Measurements from ENCODE around the gene TIMP2. TPM values are rescaled to one million over a fixed set of nuclear protein-coding genes. Genes with fewer than 3 reads are reported as not detected.
A peak's percentile ranks its signal among the peaks of the same experiment; 100 is the strongest.

TIMP2 gene
- total RNA-seq, 1 experiment from 2014 or later: 64.8 TPM

DNA sequence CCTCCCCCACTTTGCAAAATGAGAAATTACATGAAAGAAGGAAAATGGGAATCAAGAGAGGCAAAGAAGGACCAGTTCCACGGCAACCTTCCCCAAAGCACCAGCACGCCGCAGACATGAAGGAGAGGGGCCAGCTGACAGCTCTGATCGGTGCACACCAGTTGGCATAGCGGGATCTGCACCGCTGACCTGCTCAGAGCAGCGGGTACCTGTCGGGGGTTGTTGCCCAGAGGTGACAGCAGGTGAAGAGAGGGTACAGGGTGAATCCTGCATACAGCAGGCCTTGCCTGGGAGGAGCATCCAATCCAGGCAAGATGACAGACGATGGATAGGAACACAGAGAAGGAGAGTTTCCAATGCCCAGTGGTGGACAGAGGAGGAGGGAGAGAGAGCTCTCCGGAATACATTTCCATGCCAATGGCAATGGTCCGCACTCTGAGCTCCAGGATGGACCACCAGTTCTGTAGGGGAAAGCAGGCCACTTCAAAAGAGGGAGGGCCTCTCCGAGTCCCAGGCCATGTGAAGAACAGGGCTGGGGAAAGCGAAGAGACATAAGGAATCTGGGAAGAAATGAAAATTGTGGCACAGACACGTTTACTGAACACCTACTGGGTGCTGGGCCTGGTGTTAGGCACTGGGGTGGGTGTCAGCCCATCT is 46.2 kb downstream of the TIMP2 start:
- Histone ChIP-seq H3K36me3 (ENCODE audit: control insufficient read depth in 1 of 2, insufficient read depth in 2 of 2, low read length in 2 of 2) (no peaks in the 10 kb centered on the region), H3K79me2 (ENCODE audit: insufficient read depth, low read length) (peaks cover 15% of the 10 kb centered on the region; the same call in 1 of the 2 replicates), H3K9me2 (ENCODE audit: insufficient read depth) (no peaks in the 10 kb centered on the region), H3K4me1 (ENCODE audit: control insufficient read depth in 1 of 2, insufficient read depth in 2 of 2, low read length in 2 of 2) (peaks cover 33 to 78% of the 10 kb centered on the region in 2 experiments), H4K20me1 (ENCODE audit: insufficient read depth) (no peaks in the 10 kb centered on the region), H3K4me3 (replicated peaks in 1 of 2; ENCODE audit: low read depth in 1 of 2, low read length in 2 of 2) (no peak overlapping the region), H3K27me3 (ENCODE audit: insufficient read depth, low read length) (no peaks in the 10 kb centered on the region), H3K9me3 (ENCODE audit: control insufficient read depth in 1 of 2, insufficient read depth in 1 of 2, low read depth in 1 of 2, low read length in 2 of 2) (no peaks in the 10 kb centered on the region), H2AFZ (ENCODE audit: low read depth, low read length, poor library complexity, severe bottlenecking) (no peak overlapping the region), H3K9ac (ENCODE audit: low read length) (0 out of 2 replicates have a peak overlapping the region, but pooled peaks have one; percentile 10), H3K27ac (ENCODE audit: low read depth, low read length) (no peak overlapping the region; the same call in 1 of the 2 replicates), H3K4me2 (ENCODE audit: low read length) (no peak overlapping the region)
- no peak for TF ChIP-seq CEBPB (IDR thresholded peaks at IDR 0.05; ENCODE audit: low read depth)
- no peak for TF ChIP-seq CBX3 (IDR thresholded peaks at IDR 0.05; ENCODE audit: low read depth)
- no peak for TF ChIP-seq FOSL1 (IDR thresholded peaks at IDR 0.05; ENCODE audit: low read depth)
- TF ChIP-seq, protein P1, sequence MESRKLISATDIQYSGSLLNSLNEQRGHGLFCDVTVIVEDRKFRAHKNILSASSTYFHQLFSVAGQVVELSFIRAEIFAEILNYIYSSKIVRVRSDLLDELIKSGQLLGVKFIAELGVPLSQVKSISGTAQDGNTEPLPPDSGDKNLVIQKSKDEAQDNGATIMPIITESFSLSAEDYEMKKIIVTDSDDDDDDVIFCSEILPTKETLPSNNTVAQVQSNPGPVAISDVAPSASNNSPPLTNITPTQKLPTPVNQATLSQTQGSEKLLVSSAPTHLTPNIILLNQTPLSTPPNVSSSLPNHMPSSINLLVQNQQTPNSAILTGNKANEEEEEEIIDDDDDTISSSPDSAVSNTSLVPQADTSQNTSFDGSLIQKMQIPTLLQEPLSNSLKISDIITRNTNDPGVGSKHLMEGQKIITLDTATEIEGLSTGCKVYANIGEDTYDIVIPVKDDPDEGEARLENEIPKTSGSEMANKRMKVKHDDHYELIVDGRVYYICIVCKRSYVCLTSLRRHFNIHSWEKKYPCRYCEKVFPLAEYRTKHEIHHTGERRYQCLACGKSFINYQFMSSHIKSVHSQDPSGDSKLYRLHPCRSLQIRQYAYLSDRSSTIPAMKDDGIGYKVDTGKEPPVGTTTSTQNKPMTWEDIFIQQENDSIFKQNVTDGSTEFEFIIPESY (IDR thresholded peaks at IDR 0.05; ENCODE audit: extremely low read depth, insufficient replicate concordance, low read length): no peak
- TF ChIP-seq ZFX (IDR thresholded peaks at IDR 0.05): no peak
- TF ChIP-seq SIN3A (IDR thresholded peaks at IDR 0.05; ENCODE audit: low read depth): no peak
- no peak for TF ChIP-seq YY1 (IDR thresholded peaks at IDR 0.05; ENCODE audit: extremely low read depth, insufficient replicate concordance, low read depth, low read length)
- TF ChIP-seq CTCF (IDR thresholded peaks at IDR 0.05 in 2 of 3, conservative IDR thresholded peaks at IDR 0.05 in 1 of 3; ENCODE audit: borderline replicate concordance in 1 of 3, insufficient read depth in 1 of 3, low read depth in 2 of 3, low read length in 2 of 3): no peak
- TF ChIP-seq EGR1 (IDR thresholded peaks at IDR 0.05; ENCODE audit: low read depth): no peak
- TF ChIP-seq POLR2A (IDR thresholded peaks at IDR 0.05; ENCODE audit: borderline replicate concordance, extremely low read depth, insufficient read depth, insufficient read length): no peak
- no peak for TF ChIP-seq EZH2phosphoT487 (IDR thresholded peaks at IDR 0.05; ENCODE audit: borderline replicate concordance)
- no peak for TF ChIP-seq RAD21 (IDR thresholded peaks at IDR 0.05; ENCODE audit: low read depth)
- no peak for TF ChIP-seq SP1 (IDR thresholded peaks at IDR 0.05; ENCODE audit: low read depth)
- POLR2A ChIA-PET: no interaction called here
- CTCF ChIA-PET: interaction anchor here (6.0 kb wide), 1 partner anchor 13 kb away, joined by 55 read pairs; no protein-coding TSS in a partner anchor
- DNase-seq (ENCODE audit: low read depth, low spot score) (no peak), ATAC-seq (no peak)
- no TSS peak for BruUV-seq (replicated peaks)
- RAD21 ChIA-PET (ENCODE audit: low non-redundant PET in 1 of 2, low total read pairs in 2 of 2, uncharacterized antibody in 2 of 2, unreplicated experiment in 2 of 2): no interaction called here
- intact Hi-C loops (cut with micrococcal nuclease): no loop called here

Data from HCT116 (cell line).